ENCODE results near the gene MYO1A.
"Not testable (repeated sequence)": the region's sequence is repeated elsewhere in the genome, so short reads cannot be mapped to it uniquely, and the experiment has no call there.

The MYO1A gene

DNA sequence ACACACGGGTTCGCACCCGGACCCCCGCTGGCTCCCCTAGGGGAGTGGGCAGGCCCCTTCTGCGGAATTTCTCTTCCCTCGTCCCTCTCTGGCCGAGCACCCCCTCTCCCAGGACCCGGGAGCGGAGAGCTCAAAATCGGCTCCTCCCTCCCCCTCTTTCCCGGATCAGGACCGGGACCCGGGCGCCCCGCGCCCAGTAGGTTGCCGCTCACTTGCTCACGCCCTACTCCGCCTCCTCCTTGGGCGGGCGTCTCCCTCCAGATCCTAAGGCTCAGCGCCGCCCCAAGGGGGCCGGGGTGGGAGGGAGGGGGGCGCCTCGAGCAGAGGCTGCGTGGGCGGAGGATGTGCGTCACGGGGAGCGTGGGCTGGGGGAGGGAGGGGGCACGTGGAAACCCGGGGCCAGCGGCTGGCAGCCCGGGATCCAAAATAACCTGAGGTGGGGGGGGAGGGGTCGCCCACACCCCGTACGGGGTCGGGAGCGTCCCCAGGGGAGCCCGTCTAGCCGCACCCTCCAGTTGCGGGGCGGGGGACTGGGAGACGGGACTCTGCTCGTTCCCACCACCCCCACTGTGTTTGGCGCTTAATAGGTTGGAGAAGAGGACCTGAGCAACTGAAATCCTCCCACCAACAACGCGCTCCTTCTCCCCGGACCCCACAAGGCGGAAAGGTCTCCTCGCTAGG, 37.2 kb upstream of the MYO1A start:
- peak; percentile 91 for DNase-seq

DNA sequence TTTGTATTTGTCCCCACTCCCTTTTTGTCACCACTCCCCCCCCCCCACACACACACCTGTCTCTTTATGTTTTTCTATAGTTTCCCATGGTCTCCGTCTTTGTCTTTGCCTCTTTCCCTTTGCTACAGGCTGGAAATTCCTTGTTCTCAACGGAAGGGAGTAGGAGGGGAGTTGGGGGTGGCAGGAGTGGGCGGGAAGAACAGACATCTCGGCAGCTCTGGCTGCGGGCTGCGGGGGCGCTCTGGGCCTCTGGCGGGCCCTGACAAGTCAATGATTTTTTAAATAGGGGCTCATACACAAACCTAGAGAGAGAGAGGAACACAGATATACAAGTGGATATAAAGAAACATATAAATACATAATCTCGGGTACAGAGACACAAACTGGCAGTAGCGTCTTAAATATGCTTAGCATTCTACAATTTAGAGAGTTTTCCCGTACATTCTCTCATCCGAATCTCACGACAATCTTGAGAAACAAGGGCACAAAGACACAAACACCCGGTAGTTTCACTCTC, 36.6 kb upstream of the MYO1A start:
- peak; percentile 82 for DNase-seq

DNA sequence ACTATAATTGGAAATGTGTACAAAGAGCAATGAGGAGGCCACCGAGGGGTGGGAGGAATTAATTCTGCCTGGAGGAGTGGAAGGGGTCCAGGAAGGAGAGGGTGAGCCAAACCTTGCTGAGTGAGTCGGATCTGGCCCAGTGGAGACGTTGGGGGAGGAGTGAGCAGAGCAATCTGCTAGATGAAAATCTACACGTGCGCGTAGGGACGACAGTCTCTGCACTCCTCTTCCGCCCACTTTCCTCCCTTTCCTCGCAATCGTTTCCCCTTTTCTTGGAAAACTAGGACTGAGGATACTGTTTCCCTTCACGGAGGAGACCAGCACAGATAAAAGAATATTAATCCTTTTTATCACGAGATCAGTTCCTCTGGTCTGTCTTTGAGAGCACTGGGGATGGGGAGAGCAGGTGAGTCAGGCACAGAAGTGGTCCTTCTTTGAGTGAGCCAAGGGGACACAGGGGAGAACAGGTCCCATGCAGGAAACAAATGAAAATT, 36.1 kb upstream of the MYO1A start:
- DNase-seq, result peak; percentile 38

DNA sequence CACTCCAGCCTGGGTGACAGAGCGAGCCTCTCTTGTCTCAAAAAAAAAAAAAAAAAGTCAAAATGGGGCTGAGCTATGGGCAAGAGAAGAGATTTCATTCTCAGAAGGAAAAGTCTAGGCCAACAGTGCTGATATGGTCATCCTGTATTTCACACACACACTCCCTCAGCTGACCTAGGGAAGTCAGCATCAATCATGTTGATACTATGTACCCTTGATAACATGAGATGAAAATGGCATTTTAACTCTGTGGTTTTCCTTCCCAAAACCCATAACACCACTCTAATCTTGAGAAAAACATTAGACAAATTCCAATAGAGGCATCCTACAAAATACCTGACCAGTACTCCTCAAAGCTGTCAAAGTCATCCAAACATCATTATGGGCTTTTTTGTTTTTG, 30.9 kb upstream of the MYO1A start:
- no peak for DNase-seq

DNA sequence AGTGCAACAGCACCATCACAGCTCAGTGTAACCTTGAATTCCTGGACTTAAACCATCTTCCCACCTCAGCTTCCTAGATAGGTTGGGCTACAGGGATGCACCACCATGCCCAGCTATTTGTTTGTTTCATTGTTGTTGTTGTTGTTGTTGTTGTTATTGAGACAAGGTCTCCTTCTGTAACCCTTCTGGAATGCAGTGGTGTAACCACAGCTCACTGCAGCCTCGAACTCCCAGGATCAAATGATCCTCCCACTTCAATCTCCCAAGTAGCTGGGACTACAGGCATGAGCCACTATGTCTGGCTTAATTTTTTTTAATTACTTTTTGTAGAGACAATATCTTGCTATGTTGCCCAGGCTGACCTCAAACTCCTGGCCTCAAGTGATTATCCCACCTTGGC, 29.9 kb upstream of the MYO1A start:
- DNase-seq, result no peak

DNA sequence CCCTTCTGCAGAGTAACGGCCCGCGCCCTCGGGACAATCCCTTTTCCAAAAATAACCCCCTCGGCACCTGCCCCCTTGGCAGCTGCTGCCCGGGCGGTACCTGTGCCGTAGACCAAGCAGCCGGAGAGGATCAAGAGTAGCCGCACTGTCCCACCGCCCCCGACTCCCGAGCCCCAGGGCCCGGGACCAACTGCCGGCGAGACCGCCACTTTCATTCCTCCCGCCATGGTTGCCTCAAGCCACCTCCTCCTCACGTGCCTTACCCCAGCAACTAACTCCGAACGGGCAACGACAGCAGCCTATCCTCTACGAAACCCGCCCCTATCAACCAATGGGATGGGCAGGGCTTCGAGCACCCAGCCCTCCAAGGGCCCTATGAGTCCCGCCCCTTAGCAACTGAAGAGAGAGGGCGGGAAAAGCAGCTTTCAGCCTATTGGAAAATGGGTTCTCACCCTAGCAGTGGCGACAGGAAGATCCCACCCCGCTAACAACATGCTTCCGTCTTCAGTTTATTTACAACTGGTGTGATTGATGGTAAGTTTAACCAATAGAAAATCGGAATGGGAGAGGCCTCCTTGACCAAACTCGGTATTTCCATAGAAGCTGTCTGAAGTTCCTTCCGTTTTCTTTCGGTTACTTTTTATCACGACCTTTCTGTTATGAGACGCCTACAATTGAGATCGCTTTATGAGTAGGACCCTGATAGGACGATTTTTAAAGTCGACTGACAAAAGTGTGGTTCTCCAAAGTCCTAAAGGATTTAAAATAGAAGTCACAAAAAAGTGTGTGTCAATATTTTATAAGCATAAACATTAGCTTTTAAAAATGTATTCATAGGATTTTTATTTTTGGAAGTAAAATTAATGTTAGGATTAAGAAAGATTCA, 28.8 kb upstream of the MYO1A start, which contains the start of gene NEMP1:
TSS of gene NEMP1 (minus strand) at position 273 of the 886 bp plus-strand sequence. CDS start at position 227, 46 bp downstream.
- peak; percentile 100 for DNase-seq

DNA sequence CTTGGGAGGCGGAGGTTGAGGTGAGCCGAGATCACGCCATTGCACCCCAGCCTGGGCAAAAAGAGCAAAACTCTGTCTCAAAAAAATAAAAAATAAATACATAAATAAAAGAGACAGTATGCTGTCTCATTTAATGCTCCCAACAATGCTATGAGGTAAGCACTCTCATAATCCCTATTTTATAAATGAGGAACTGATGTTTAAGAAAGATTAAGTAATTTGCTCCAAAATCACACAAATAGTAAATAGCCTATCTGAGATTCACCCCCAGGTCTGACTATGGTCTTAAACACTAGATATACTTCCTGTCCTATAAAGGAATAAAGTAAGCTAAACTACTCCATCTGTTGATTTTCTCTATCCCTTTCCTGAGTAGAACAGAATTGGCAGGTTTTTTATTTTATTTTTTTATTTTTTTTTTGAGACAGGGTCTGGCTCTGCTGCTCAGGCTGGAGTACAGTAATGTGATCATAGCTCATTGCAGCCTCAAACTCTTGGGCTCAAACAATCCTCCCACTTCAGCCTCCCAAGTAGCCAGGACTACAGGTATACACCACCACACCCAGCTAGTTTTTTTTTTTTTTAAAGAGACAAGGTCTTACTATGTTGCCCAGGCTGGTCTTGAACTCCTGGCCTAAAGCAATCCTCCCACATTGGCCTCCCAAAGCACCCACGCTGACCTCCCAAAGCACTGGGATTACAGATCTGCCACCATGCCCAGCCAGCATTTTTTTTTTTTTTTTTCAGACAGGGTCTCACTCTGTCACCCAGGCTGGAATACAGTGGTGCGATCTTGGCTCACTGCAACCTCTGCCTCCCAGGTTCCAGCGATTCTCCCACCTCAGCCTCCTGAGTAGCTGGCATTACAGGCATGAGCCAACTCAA, 23.9 kb upstream of the MYO1A start:
- not testable (repeated sequence) for DNase-seq

DNA sequence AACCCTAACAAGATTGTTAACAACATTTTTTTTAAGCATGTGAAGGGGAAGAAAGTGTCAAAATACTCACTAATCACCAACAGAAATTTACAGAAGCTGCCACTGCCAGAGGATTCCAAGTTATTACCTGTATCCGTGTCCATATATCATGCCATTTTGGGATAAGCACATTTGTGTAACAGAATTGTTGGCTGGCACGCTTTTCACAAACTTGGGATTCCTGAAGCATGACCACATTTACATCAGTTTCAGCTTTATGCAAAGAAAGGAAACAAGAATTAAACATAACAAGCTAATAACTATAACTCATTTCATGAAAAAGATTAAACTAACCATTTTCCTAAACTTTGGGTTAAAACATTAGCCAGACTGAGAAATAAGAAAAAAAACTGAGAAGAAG, 22.7 kb upstream of the MYO1A start:
- peak; percentile 38 for DNase-seq

DNA sequence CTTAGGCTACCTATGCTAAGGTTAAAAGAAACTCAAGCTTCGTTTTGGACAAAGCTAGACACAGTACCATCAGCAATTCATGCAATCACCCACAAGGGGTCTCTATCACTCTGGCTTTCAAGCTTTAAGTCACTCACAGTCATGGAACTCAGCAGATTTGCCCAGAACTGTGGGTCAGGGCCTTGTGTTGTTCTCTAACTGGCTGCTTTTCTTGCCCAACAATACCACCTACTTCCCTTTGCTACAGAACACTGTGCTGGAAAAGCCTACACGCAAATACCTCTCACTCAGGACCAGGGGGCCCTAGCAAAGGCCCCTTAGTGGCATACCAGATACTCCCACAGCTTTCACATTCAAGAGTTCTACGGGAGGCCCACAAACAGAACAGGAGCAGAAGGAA, 19.6 kb upstream of the MYO1A start:
- DNase-seq, result peak; percentile 83

DNA sequence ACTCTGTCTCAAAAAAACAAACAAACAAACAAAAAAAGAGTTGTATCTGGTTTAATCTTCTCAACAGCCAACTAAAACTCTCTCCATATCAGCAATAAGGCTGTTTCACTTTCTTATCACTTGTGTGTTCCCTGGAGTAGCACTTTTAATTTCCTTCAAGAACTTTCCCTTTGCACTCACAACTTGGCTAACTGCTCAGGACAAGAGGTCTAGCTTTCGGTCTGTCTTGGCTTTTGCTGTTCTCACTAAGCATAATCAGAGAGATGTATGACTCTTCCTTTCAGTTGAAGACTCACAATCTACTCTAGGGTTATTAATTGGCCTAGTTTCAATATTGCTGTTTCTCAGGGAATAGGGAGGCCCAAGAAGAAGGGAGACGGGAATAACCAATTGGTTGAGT, 16.3 kb upstream of the MYO1A start:
- DNase-seq, result no peak

DNA sequence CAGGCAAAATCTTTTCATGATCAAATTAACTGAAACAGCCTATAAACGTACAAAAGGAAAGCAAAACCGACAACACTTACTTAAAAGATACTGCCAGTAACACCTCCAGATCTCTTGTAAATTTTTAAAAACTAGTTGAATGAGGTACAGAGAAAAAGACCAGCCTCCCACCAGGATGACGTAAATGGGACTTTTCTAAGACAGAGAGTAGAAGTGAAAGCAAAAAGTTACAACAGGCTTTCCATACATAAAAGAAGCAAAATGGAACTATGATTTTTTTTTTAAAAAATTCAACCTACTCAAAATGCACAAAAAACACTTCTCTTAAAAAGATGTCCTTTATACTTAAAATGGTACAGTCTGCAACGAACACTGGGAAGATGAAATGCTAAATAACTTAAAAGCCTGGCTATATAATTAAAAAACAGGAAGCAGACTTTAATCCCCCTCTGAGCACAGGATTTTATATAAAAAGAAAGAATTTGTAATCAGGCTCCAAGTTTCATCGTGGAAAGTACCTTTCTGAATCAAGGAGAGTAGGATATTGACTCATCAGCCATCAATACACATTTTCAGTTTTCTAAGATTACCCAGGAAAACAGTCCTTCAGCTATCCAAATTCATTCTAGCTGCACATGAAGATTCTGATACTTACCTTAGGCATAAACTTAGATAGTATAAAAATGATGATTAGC, 14.2 kb upstream of the MYO1A start:
- no peak for DNase-seq

DNA sequence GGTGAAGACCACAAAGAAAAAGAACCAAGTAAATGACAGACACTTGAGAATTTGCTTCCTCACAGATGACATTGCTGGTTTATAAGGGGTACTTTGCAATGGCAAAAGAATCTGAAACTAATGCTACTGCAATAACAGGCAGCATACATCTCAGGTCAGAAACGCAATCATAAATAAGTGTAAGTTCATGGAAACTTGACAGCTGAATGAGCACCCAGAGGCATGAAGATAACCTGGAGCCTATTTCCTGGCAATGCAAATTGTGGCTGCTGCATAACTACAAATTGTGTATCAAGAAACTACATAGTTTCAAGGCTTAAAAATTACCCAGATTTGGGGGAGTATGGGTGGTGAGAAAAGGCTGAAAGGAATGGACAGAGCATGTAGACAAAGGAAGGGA, 8.5 kb upstream of the MYO1A start:
- no peak for DNase-seq

DNA sequence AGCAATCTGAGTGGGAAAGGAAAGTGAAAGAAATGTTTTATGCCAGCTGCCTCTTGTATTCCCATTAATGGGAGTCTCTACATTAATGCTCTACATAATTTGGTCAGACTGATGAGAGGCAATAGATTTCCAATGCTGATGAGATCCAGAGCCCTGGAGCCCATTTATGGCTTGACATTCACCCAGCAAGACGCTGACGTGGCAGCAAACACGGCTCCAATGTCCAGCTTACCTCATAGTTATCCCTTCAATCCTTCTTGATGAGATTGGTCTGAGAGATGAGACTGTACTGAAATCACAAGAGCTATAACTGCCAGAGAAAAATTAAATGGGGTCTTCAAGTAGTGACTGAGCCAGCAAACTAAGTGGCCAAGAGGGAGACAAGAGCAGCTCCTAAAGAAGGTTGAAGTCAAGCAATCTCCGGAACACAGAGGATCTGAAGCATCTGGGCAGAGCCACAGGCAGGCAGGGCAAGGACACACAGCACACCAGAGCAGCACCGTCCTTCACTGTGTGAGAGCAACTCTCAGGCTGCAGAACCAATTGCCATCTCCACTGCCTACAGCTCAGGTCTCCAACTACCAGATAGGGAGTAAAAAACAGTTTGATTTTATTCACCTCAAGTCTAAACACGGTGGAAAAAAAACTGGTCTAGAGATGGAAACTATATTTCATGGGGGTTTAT, 7.3 kb upstream of the MYO1A start:
- DNase-seq, result no peak

DNA sequence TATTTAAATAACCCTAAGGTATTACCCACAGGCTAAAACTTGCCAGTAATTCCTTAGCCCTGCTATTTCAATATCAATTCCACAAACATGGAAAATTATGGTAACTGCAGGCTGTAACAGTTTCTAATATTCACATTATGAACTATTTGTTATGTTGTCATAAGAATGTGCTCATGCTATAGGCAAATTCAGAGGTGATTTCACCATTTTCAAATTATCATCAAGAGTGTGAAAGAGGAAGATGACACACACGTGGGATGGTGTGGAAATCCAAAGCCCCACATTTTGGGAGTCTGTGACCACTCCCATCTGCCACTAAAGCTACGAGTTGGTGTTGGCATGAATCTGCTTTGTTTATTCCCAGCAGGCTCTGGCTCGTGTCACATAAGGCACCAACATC, 5.9 kb upstream of the MYO1A start:
- peak; percentile 3 for DNase-seq

DNA sequence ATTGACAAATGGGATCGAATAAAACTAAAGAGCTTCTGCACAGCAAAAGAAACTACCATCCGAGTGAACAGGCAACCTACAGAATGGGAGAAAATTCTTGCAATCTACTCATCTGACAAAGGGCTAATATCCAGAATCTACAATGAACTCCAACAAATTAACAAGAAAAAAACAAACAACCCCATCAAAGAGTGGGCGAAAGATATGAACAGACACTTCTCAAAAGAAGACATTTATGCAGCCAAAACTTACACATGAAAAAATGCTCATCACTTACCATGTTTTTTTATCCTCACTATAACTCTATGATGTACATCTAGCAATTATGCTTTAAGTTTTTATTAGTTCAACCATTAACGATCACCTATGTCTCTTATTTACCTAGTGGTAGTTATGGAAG, 4.0 kb upstream of the MYO1A start:
- DNase-seq, result not testable (repeated sequence)

DNA sequence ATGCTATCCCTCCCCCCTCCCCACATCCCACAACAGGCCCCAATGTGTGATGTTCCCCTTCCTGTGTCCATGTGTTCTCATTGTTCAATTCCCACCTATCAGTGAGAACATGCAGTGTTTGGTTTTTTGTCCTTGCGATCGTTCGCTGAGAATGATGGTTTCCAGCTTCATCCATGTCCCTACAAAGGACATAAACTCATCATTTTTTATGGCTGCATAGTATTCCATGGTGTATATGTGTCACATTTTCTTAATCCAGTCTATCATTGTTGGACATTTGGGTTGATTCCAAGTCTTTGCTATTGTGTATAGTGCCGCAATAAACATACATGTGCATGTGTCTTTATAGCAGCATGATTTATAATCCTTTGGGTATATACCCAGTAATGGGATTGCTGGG, 3.2 kb upstream of the MYO1A start:
- DNase-seq, result not testable (repeated sequence)

DNA sequence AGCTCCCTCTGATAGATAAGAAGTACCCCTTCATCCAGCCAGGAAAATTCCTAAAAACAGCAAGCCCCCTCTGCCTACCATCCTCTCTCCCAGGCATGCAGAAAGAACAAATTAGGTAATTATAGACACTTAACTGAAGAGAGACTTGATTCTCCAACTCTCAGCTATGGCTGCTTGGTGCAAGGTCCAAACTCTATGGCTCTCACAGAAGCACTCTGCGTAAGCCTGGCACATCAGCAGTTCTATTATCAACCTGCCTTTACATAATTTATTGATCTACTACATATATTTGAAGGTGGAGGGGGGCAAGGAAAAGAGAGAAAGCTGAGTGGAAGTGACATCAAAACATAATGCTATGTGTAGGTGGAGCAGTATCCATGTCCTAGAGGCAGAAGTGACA, 1.1 kb upstream of the MYO1A start:
- DNase-seq, result no peak

DNA sequence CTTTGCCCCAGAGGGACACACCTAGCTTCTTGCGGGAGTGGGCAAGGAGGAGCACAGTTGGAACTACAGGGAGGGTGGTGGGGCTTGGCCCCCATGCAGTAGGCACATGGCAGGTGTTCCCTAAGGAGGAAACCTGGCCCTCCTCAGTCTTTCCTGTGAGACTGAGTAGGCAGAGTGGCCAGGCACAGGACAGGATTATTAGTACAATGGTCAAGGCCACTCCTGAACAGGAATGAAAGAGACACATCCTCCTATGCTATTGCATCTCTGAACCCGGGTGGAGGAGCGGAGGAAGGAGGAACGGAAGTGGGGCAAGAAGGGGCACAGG, 846 bp downstream of the MYO1A start:
- DNase-seq, result no peak

DNA sequence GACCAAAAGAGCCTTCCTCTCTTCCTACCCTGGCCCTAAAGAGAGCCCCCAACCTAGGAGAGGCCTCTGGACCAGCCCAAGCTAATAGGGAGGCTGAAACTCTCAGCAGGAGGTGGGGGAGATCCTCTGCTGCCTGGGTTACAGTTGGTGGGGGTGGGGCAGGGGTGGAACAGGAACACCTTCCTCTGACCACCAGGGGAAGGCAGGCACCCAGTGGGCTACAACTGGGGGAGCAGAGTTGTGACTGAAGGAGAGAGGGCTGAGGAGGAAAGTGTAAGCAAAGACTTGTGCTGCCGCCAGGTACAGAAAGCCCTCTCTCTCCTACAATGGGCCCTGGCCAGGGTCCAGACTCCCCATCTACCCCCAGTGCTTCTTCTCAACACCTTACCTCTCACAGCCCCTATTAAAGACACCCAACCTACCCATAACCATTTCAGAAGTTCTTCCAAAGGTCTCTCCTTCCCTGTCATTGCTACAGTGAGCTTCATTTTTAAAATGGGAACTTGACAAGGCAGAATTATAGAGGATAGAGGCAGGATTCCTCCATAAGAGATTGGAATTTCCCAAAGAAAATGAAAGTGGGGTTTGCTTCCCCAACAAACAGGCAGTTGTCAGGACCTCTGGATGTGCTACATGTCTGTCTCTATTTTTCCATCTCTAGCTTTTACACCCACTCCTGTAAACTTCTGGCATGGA, 1.4 kb downstream of the MYO1A start:
- DNase-seq, result no peak

DNA sequence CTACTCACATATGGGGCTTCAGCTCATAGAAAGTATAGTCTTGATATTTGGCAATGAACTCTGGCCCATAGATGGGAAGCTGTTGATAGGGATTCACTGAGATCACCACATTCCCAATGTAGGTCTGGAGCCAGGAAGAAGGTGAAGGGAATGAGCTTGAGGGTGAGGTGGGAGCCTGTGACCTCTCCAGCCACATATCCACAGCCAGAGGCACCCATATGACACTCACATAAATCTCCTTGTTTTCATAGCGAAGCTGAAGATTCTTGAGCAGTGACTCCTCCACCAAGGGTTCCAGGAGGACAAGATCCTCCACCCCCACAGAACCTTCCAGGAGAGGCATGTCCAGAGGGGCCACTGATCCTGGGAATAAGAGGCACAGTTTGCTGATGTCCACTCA, 1.9 kb downstream of the MYO1A start:
- peak; percentile 7 for DNase-seq
